GM23338 (cell line): ENCODE results near the gene ZBTB20. TPM values are rescaled to one million over a fixed set of nuclear protein-coding genes. Genes with fewer than 3 reads are reported as not detected.

Experiments
- ATAC-seq: fragments of 200-7000 bp; cut with Tn5 transposase; 3 replicates; pipeline ENCODE4 v1.9.1; 2020
- DNase-seq: peaks from one replicate; pipeline ENCODE4 v3.0.0-alpha.2; 2015; ENCODE audit warnings: low spot score
- H2AFZ ChIP-seq: fragments of 200-600 bp; sonication (generic); 2 replicates; pipeline ENCODE4 v1.8.0; 2016; ENCODE audit warnings: antibody characterized with exemption, mild to moderate bottlenecking, moderate library complexity
- H3F3A ChIP-seq: fragments of 200-600 bp; sonication (generic); replicated peaks from 2 replicates; pipeline ENCODE4 v1.8.0; 2017; ENCODE audit warnings: antibody characterized with exemption, mixed run types, low read depth
- H3K27ac ChIP-seq: fragments of 200-600 bp; sonication (generic); 2 replicates; pipeline ENCODE4 v1.6.1; 2016; ENCODE audit warnings: low read depth
- H3K27me3 ChIP-seq: fragments of 200-600 bp; sonication (generic); 2 replicates; pipeline ENCODE4 v1.8.0; 2016; ENCODE audit warnings: mild to moderate bottlenecking, mixed run types, moderate library complexity; ENCODE audit not compliant: insufficient read depth
- H3K36me3 ChIP-seq: fragments of 200-600 bp; sonication (generic); 2 replicates; pipeline ENCODE4 v1.8.0; 2016; ENCODE audit warnings: mild to moderate bottlenecking; ENCODE audit not compliant: insufficient read depth
- H3K4me1 ChIP-seq: fragments of 200-600 bp; sonication (generic); 2 replicates; pipeline ENCODE4 v1.8.0; 2016; ENCODE audit warnings: mild to moderate bottlenecking, moderate library complexity; ENCODE audit not compliant: insufficient read depth
- H3K4me2 ChIP-seq: fragments of 200-600 bp; sonication (generic); 2 replicates; pipeline ENCODE4 v1.7.1; 2017; ENCODE audit warnings: mixed run types
- H3K4me3 ChIP-seq: fragments of 200-600 bp; sonication (generic); 2 replicates; pipeline ENCODE4 v1.6.1; 2016; ENCODE audit warnings: mixed run types
- H3K79me2 ChIP-seq: fragments of 200-600 bp; sonication (generic); replicated peaks from 2 replicates; pipeline ENCODE4 v1.8.0; 2017; ENCODE audit warnings: mild to moderate bottlenecking; ENCODE audit not compliant: insufficient read depth
- H3K9me2 ChIP-seq: fragments of 200-600 bp; sonication (generic); 2 replicates; pipeline ENCODE4 v1.8.0; 2017; ENCODE audit not compliant: insufficient read depth
- H4K20me1 ChIP-seq: fragments of 200-600 bp; sonication (generic); replicated peaks from 2 replicates; pipeline ENCODE4 v1.8.0; 2017; ENCODE audit warnings: mild to moderate bottlenecking; ENCODE audit not compliant: insufficient read depth
- H3K27ac Mint-ChIP-seq: 2 replicates; pipeline ENCODE4 v1.8.0; 2020; ENCODE audit warnings: inconsistent platforms, mild to moderate bottlenecking, moderate library complexity, mixed read lengths
- H3K27me3 Mint-ChIP-seq: 3 replicates; pipeline ENCODE4 v1.8.0; 2022; ENCODE audit warnings: low read depth, mild to moderate bottlenecking, moderate library complexity, mixed read lengths, inconsistent platforms; ENCODE audit not compliant: insufficient read depth, poor library complexity
- H3K36me3 Mint-ChIP-seq: 3 replicates; pipeline ENCODE4 v1.8.0; 2021; ENCODE audit warnings: low read depth, mild to moderate bottlenecking, inconsistent platforms, moderate library complexity, mixed read lengths
- H3K4me1 Mint-ChIP-seq: 3 replicates; pipeline ENCODE4 v1.8.0; 2020; ENCODE audit warnings: mild to moderate bottlenecking, inconsistent platforms, mixed read lengths
- H3K4me3 Mint-ChIP-seq: 3 replicates; pipeline ENCODE4 v1.8.0; 2021; ENCODE audit warnings: moderate library complexity, mild to moderate bottlenecking, inconsistent platforms, mixed read lengths
- H3K9me3 Mint-ChIP-seq: 3 replicates; pipeline ENCODE4 v1.8.0; 2020; ENCODE audit warnings: moderate library complexity, mild to moderate bottlenecking, inconsistent platforms, mixed read lengths
- CTCF ChIP-seq, 2 experiments: fragments of 200-600 bp in 1 of 2; sonication (generic) in 1 of 2; conservative IDR thresholded peaks; 2 replicates each; pipeline versions ENCODE4 v1.5.1 to v1.6.1; 2016 to 2017; ENCODE audit warnings: antibody characterized with exemption in 2 of 2, low read depth in 2 of 2, mild to moderate bottlenecking in 2 of 2, moderate library complexity in 1 of 2
- EZH2phosphoT487 ChIP-seq: fragments of 200-600 bp; sonication (generic); IDR thresholded peaks from one replicate; pipeline ENCODE4 v1.8.1; 2018; ENCODE audit warnings: antibody characterized with exemption; ENCODE audit not compliant: unreplicated experiment
- ZNF462 ChIP-seq: fragments of 250-450 bp; sonication (Bioruptor Pico); IDR thresholded peaks from 2 replicates; pipeline ENCODE4 v1.5.0; 2020; ENCODE audit warnings: mild to moderate bottlenecking, moderate library complexity
- polyA plus RNA-seq: library from polyadenylated mRNA; unstranded; fragments of >200 nt; fragmentation: Nextera tagmentation; extraction: Ambion mirVana; gene quantifications from 2 replicates; pipeline ENCODE4 v1.2.1, GENCODE V29; 2016
- total RNA-seq: library from RNA; depleted of rRNA; stranded (reverse); fragments of >200 nt; shearing (Covaris generic); gene quantifications from 2 replicates; pipeline ENCODE4 v1.2.3, GENCODE V29; 2014

Gene ZBTB20
- total and polyA plus RNA-seq, 2 experiments from 2014 or later = 2.0 to 3.3 TPM

- TF ChIP-seq CTCF (conservative IDR thresholded peaks at IDR 0.05; ENCODE audit: low read depth in 2 of 2) (peak; percentile 78 to 80), ZNF462 (no peak)
- no peaks in the 10 kb centered on the region for H3K79me2 ChIP-seq
- H3K36me3 ChIP-seq = no peaks in the 10 kb centered on the region
- no peaks in the 10 kb centered on the region for H4K20me1 ChIP-seq
- peaks cover 7% of the 10 kb centered on the region; the same call in 1 of the 2 replicates for H3K4me1 ChIP-seq
- H3K4me1 Mint-ChIP-seq = peaks cover 17% of the 10 kb centered on the region
- H2AFZ ChIP-seq = no peak overlapping the region
- no peak overlapping the region for H3K27ac Mint-ChIP-seq
- DNase-seq (peak; percentile 75), ATAC-seq (peak; percentile 97)
- no peaks in the 10 kb centered on the region for H3K36me3 Mint-ChIP-seq
- H3K4me2 ChIP-seq = no peak overlapping the region
- H3K27me3 Mint-ChIP-seq = no peaks in the 10 kb centered on the region
- H3K9me2 ChIP-seq = no peaks in the 10 kb centered on the region
- H3K27me3 ChIP-seq = no peaks in the 10 kb centered on the region
- H3K27ac ChIP-seq = no peak overlapping the region
- H3K4me3 Mint-ChIP-seq = no peak overlapping the region
- H3F3A ChIP-seq = no peaks in the 10 kb centered on the region
- no peak overlapping the region for H3K4me3 ChIP-seq
- H3K9me3 Mint-ChIP-seq = no peaks in the 10 kb centered on the region; the same call in 2 of the 3 replicates
These were observed 776.4 kb downstream of the ZBTB20 start for GRCh38 chr3:114370537-114371174.

GRCh38 chr3:114365909-114366308, 781.2 kb downstream of the ZBTB20 start:
- Histone ChIP-seq H2AFZ (no peak overlapping the region), H3K79me2 (no peaks in the 10 kb centered on the region), H4K20me1 (no peaks in the 10 kb centered on the region), H3K9me2 (no peaks in the 10 kb centered on the region), H3K4me1 (peaks cover 19% of the 10 kb centered on the region; the same call in 1 of the 2 replicates), H3K36me3 (no peaks in the 10 kb centered on the region), H3K27ac (no peak overlapping the region), H3K4me3 (no peak overlapping the region), H3F3A (no peaks in the 10 kb centered on the region), H3K4me2 (no peak overlapping the region), H3K27me3 (no peaks in the 10 kb centered on the region)
- Mint-ChIP-seq H3K9me3 (no peaks in the 10 kb centered on the region; the same call in 2 of the 3 replicates), H3K27me3 (peaks cover 2% of the 10 kb centered on the region), H3K4me1 (peaks cover 22% of the 10 kb centered on the region), H3K36me3 (no peaks in the 10 kb centered on the region), H3K4me3 (no peak overlapping the region), H3K27ac (no peak overlapping the region)
- ATAC-seq (no peak), DNase-seq (no peak)
- TF ChIP-seq EZH2phosphoT487 = no peak
- TF ChIP-seq ZNF462 = no peak
